Right renal cortex interstitium (tissue), 3 donors: ENCODE measurements around the gene PLEKHM1. TPM values are rescaled to one million over a fixed set of nuclear protein-coding genes. Genes with fewer than 3 reads are reported as not detected.

Experiments
- DNase-seq, 3 donors: peaks; one replicate each; pipeline ENCODE4 v3.0.0-alpha.2; 2013; ENCODE audit warnings: low read depth in 3 of 3, low spot score in 2 of 3
- polyA plus RNA-seq, 3 donors: library from polyadenylated mRNA; unstranded; fragments of 120-200 nt; gene quantifications; one replicate each; pipeline ENCODE4 v1.2.1, GENCODE V29; 2013; ENCODE audit not compliant: insufficient read length in 3 of 3

The PLEKHM1 gene
- polyA plus RNA-seq, 3 donors = 10.4 to 11.6 (median 11.5) TPM

DNA sequence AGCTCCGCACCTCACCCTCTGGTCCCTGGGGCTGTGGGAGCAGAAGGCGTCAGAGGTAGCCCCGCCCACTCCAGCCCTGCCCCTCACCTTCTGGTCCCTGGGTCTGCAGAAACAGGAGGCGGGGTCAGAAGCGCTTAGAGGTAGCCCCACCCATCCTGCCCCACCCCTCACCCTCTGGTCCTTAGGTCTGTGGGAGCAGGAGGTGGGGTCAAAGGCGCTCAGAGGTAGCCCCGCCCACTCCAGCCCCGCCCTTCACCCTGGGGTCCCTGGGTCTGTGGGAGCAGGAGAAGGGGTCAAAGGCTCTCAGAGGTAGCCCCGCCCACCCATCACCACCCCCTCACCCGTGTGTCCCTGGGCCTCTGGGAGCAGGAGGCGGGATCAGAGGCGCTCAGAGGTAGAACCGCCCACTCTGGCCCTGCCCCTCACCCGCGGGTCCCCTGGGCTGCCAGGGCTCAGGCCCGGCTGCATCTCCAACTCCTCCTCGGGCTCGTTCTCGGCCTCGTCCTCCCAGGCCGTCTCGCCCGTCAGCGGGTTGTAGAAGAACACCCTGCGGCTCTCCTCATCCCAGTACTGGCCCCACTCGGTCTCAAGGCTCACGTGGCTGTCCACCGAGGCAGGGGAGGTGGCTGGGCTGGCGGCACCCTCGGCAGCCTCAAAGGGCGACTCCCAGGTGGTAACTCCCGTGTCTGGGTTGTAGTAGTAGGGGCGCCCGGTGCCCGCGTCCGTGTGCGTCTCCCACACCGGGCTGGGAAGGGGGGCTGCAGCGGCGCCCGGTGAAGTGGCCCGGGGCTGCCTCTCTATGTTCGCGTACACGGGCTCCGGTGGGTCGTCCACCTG is 85.1 kb downstream of the PLEKHM1 start:
- no peak for DNase-seq

DNA sequence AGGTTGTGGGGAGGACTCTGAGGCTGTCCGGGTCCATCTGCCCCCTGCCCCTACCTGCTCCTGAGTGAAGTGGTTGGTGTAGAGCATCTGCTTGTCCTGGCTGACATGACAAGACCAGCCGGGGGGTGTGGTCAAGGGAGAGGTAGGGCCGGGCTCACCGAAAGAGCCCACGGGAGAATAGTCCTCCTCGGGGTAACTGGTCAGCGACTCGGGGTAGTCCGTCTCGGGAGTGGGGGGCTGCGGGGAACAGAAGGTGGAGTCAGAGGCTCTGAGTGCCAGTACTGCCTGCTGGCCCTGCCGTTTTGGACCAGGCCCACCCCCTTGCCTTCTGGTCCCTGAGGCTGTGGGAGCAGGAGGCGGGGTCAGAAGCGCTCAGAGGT is 85.7 kb downstream of the PLEKHM1 start:
- DNase-seq = no peak

DNA sequence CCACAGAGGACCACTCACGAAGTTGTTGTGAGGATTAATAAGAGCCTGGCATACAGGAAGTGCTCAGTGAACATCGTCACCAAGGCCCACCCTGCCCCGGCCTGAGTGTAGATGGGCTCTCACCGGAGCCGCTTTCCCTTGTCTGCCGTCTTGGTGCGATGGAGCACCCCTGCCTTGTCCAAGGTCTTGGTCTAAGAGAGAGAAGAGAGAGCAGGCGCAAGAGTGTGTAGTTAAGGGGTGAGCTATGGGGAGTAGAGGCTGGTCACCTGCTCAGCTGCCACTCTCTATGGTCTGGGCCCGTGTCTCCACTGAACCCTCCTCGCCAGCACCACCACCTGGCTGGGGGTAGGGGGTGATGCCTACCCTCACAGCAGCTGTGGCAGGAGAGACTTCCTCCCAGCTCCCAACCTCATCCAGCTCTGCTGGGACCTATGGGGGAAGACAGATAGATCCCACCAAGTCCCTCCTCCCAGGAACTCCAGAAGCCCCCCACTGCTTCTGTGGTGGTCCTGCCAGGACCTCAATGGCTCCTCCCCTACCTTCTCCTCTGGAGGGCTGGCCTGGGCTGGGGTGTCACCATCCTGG is 86.5 kb downstream of the PLEKHM1 start:
- no peak for DNase-seq

DNA sequence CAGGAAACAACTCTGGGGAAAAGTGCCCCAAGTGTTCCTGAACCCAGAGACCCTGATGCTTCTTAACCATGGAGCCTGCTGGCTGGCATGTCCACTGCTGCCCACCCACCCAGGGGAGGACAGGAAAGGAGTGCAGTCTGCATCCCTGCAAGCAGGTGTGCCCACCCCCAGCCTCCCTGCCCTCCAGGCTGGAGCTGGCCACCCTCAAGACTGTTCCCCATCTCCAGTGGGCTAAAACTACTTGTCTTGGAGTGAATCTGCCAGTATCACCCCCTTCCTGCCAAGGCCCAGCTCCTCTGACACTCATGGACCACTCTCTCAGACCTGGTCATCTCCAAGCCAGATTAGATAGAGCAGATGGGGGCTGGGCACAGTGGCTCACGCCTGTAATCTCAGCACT is 87.6 kb downstream of the PLEKHM1 start:
- DNase-seq = no peak

DNA sequence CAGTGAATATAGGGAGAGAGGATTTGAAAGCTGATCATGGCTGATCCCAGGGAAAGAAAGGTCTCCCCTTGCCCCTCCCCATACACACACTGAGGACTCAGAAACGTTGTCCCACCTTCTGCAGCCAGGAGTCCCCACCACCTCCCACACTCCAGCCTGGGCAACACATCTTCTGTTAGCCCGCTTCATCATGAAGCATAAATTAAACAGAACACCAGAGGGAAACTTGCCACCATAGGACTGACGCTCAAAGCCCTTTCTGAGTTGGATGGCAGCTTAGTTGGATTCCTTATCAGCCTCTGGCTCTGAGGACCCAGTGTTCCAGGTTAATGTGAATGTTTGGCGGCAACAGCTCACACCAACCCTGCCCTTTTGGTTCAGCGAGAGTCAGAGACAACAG is 91.7 kb downstream of the PLEKHM1 start:
- no peak for DNase-seq

DNA sequence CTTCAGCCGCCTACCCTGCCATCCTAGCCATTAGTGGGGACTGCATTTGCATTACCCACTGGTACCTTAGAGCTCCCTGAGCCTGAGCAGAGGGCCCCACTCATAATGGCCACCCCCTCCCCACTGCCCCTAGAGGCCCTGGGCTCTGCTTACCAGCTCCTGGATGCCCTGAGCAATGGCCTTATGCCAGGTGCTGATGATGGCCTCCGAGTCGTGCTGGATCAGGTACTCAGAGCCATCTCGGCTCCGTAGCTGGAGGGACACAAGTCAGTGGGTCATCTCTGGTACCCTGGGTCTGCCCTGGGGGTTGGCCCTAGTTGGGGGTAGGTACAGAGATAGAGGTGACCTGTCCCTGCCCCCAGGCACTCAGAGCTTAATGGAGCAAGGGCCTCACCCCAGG is 92.7 kb downstream of the PLEKHM1 start:
- DNase-seq = no peak

- no peak for DNase-seq
Measured at GRCh38 chr17:45396496-45397205, 93.9 kb downstream of the PLEKHM1 start.

DNA sequence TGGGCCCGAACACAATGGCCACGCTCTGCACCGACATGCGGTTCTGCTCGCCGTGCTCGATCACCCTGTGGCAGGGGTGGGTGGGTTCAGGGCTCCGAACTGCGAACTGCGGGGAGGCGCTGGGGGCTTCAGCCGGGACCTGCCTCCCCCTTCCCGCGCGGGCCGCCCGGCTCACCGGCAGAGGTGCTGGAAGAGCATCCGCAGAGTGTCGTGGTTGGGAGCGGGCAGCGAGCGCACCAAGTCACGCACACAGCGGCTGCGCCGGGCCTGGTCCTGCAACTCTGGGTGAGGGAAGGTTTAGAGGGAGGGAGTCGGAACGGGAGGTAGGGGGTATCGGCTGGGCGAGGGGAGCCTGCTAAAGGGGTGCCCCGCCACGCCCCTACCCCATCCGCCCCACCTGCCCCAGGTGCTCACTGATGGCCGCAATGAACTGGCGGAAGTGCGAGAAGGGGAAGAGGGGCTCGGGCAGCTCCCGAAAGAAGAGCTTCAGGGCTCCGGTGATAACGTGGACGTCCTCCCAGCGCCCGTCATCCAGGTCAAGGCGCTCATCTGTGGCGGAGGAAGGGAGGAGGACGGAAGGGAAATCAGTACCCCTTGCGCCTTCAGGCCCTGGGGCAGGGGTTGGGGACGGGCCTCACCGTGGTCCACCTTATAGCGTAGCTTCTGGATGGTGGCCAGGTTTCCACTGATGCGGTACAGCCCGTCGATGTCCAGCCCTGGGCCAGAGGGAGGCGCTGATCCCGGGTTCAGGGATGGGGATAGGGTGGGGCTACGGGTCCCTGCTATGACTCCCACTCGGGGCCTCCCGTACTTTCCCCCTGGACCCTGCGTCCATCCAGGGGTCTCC is 94.7 kb downstream of the PLEKHM1 start:
- no peak for DNase-seq

DNA sequence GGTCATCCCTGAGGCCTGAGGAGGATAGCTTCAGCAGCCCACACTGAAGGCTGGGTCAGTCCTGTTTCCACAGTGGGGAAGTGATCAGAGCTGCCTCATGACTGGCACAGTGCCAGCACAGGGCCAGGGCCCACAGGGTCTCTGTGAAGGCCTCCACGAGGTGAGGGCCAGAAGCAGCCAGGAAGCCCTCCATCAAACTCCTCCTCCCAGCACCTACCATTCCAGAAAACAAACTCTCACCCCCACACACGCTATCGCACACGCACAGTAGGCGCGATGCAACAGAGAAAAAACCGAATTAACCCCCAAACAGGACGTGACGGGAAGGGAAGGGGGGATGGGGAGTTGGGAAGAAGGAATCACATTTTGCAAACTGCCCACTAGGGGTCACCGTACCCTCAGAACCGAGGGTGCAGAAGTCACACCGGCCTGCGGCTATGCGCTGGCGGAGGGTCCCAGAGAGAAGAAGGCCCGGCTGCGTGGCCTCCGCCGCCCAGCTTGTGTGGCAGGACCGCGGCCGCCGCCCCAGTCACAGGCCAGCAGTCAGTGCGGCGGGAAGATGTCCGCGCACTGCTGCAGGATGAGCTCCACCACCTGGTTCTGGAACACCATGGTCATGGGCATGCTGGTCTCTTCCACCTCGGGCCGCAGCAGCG is 95.5 kb downstream of the PLEKHM1 start:
- DNase-seq = peak; percentile 80 to 86 (median 86)

GRCh38 chr17:45394564-45394912 is 96.0 kb downstream of the PLEKHM1 start:
- DNase-seq = no peak

GRCh38 chr17:45394091-45394490 is 96.4 kb downstream of the PLEKHM1 start:
- DNase-seq = no peak

DNA sequence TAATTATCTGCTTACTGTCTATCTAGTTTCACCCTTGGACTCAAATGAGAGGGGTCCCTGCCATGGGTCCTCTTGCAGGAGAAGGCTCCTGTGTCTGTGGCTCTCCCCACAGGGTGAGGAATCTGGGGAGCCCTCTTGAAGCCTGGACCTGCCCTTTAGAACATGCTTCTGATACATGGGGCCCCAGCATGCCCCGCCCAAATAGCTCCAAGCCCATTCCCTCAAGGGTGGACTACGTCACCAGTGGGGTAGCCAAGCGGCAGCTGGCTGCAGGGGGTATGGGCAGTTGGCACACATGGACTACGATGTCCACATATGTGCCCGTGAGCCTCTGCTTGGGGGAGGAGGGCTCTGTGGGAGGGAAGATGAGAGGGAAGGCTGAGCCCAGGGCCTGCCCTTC is 97.1 kb downstream of the PLEKHM1 start:
- DNase-seq = no peak

DNA sequence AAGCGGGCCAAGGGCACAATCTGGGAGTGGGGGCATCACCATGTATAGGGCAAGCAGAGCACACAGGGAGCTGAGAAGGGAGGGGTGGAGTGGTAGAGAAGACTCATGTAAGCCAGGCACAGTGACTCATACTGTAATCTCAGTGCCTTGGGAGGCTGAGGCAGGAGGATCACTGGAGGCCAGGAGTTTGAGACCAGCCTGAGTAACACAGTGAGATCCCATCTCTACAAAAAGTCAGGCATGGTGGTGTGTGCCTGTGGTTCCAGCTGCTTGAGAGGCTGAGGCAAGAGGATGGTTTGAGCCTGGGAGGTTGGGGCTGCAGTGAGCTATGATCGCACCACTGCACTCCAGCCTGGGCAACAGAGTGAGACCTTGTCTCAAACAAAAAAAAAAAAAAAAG is 98.6 kb downstream of the PLEKHM1 start:
- no peak for DNase-seq

- no peak for DNase-seq
Measured at GRCh38 chr17:45391291-45391690, 99.2 kb downstream of the PLEKHM1 start.

DNA sequence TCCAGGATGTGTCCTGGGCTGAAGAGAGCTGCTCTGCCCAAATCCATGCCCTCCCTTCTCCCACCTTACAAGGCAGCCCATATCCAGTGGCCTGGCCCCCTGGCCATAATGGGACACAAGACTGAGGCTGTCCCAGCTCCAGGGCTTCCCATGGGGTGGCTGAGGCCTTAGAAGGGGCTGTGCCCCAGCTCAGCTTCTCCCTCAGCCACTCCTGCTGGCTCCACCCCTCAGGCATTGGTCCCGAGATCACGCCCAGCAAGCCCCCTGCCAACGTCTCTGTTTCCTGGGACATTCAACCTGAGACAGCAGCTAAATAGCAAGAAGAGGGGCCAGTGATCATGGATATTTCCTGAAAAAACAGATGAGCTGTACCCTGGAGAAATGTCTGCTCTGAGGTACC is 101.2 kb downstream of the PLEKHM1 start:
- no peak for DNase-seq

DNA sequence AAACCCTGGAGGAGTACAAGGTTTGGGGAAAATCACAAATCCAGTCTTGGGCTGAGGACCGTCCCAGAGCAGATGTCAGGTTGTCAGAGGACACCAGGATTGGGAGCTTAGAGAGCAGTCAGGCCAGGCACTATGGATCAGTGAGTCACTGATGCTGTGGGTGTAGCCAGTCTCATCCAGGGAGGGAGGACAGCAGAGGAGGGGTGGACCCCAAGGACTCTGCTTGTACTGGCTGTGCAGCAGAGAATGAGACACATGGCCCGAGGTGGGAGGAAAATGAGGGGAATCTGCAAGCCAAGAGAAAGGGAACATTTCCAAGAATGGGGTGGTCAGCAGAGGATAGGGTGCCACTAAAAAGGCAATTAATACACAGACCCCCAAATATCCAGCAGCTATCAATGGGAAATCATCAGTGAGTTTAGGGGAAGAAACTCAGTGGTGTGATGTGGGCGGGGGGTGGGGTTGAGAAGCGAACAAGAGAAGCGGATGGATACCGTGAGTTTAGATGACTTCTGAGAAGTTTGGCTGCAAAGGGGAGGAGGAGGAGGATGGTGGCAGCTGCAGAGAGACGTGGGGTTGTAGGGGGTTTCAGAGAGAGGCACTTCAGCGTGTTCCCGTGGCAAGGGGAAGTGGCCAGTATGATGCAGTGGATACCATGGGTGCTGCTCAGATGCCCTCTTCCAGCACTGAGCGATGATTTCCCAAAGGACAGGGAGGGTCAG is 101.8 kb downstream of the PLEKHM1 start:
- no peak for DNase-seq

DNA sequence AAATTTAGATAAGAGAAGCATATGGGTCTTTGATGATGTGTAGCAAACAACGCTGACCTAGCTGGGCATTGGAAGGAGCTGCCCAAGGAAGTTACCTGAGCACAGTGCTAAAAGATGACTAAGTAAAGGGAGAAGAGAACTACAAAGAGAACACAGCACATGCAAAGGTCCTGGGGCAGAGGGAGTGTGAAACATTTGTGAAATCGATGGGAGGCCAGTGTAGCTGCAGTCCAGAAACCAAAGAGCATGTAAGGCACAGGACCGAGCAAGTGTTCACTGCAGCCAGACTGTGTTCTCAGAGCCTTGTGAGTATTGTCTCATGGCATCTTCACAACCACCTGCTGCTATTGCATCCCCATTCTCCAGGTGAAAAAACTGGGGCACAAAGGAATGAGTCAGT is 102.8 kb downstream of the PLEKHM1 start:
- no peak for DNase-seq

GRCh38 chr17:45386178-45386577 is 104.3 kb downstream of the PLEKHM1 start:
- no peak for DNase-seq
